Measurements from ENCODE around the gene KERA.

GRCh38 chr12:91023326-91024004, 34.4 kb downstream of the KERA start:
- no peak for TF ChIP-seq CTCF (IDR thresholded peaks at IDR 0.05)
- no peak for TF ChIP-seq ZFX (IDR thresholded peaks at IDR 0.05; ENCODE audit: borderline replicate concordance)

All from 22Rv1 (cell line).